Central memory CD8-positive, alpha-beta T cell (primary cell): ENCODE results near the gene ZNF841.

Source experiments
- ATAC-seq: fragments of 150-1000 bp; cut with Tn5 transposase; replicated peaks from 2 replicates; pipeline ENCODE4 v1.10.0; 2022; ENCODE audit warnings: mild to moderate bottlenecking, moderate FRiP score, moderate number of reproducible peaks; ENCODE audit not compliant: poor library complexity, severe bottlenecking; ENCODE audit errors: extremely low read depth
- DNase-seq, 2 donors: peaks; one replicate each; pipeline ENCODE4 v3.0.0; 2021; ENCODE audit warnings: low spot score in 2 of 2
- H3K27ac Mint-ChIP-seq: one replicate; pipeline ENCODE4 v1.8.0; 2022; ENCODE audit warnings: low read depth, mild to moderate bottlenecking, moderate library complexity, mixed read lengths
- H3K27me3 Mint-ChIP-seq: one replicate; pipeline ENCODE4 v1.8.0; 2022; ENCODE audit warnings: mixed read lengths
- H3K36me3 Mint-ChIP-seq: one replicate; pipeline ENCODE4 v1.8.0; 2022; ENCODE audit warnings: mild to moderate bottlenecking, moderate library complexity, mixed read lengths; ENCODE audit not compliant: insufficient read depth
- H3K4me1 Mint-ChIP-seq: one replicate; pipeline ENCODE4 v1.8.0; 2022; ENCODE audit warnings: mixed read lengths
- H3K4me3 Mint-ChIP-seq: one replicate; pipeline ENCODE4 v1.8.0; 2022; ENCODE audit warnings: mild to moderate bottlenecking, moderate library complexity, mixed read lengths
- H3K9me3 Mint-ChIP-seq: one replicate; pipeline ENCODE4 v1.8.0; 2022; ENCODE audit warnings: mixed read lengths

Gene ZNF841

GRCh38 chr19:52095172-52096014 is at the start of gene ZNF841:
ZNF841 (minus strand) TSS chr19:52095765; CDS start chr19:52084801, 10,964 bp downstream.
- no peaks in the 10 kb centered on the region for H3K27me3 Mint-ChIP-seq
- H3K4me3 Mint-ChIP-seq, result peak within 1 kb of the TSS; percentile 95
- H3K36me3 Mint-ChIP-seq, result peaks cover 20% of the 10 kb centered on the region
- H3K4me1 Mint-ChIP-seq, result peaks cover 43% of the 10 kb centered on the region
- DNase-seq, result peak; percentile 70 to 74
- peak; percentile 98 for ATAC-seq
- H3K9me3 Mint-ChIP-seq, result peaks cover 18% of the 10 kb centered on the region
- H3K27ac Mint-ChIP-seq, result peak within 1 kb of the TSS; percentile 97

GRCh38 chr19:52142001-52142595 is 46.5 kb upstream of the ZNF841 start:
- DNase-seq, result no peak
- Mint-ChIP-seq H3K36me3 (peaks cover 9% of the 10 kb centered on the region), H3K27ac (no peak overlapping the region), H3K27me3 (no peaks in the 10 kb centered on the region), H3K4me1 (peaks cover 25% of the 10 kb centered on the region), H3K9me3 (no peaks in the 10 kb centered on the region), H3K4me3 (no peak overlapping the region)
- no peak for ATAC-seq

- Mint-ChIP-seq H3K4me3 (no peak overlapping the region), H3K36me3 (peaks cover 10% of the 10 kb centered on the region), H3K9me3 (no peaks in the 10 kb centered on the region), H3K27me3 (no peaks in the 10 kb centered on the region), H3K27ac (no peak overlapping the region), H3K4me1 (peaks cover 25% of the 10 kb centered on the region)
- ATAC-seq, result no peak
- no peak for DNase-seq
Observed at GRCh38 chr19:52141203-52141602, 45.6 kb upstream of the ZNF841 start.

GRCh38 chr19:52140032-52140710 is 44.6 kb upstream of the ZNF841 start:
- H3K4me1 Mint-ChIP-seq, result peaks cover 29% of the 10 kb centered on the region
- H3K9me3 Mint-ChIP-seq, result no peaks in the 10 kb centered on the region
- ATAC-seq (peak; percentile 91), DNase-seq (no peak)
- H3K27me3 Mint-ChIP-seq, result no peaks in the 10 kb centered on the region
- H3K36me3 Mint-ChIP-seq, result peaks cover 10% of the 10 kb centered on the region
- peak overlapping the region; percentile 99 for H3K27ac Mint-ChIP-seq
- peak overlapping the region; percentile 88 for H3K4me3 Mint-ChIP-seq

- H3K27ac Mint-ChIP-seq, result peak within 1 kb of the TSS; percentile 99
Observed at GRCh38 chr19:52139252-52140031, 43.9 kb upstream of the ZNF841 start, which contains the start of gene ZNF616. ZNF616 (minus strand) TSS chr19:52139938; CDS start chr19:52130512, 9,426 bp downstream.

GRCh38 chr19:52138983-52139251 is 43.4 kb upstream of the ZNF841 start:
- peak overlapping the region; percentile 88 for H3K4me3 Mint-ChIP-seq
- H3K4me1 Mint-ChIP-seq, result peaks cover 32% of the 10 kb centered on the region
- H3K27me3 Mint-ChIP-seq, result no peaks in the 10 kb centered on the region
- peak overlapping the region; percentile 99 for H3K27ac Mint-ChIP-seq
- peaks cover 10% of the 10 kb centered on the region for H3K36me3 Mint-ChIP-seq
- ATAC-seq, result no peak
- DNase-seq, result no peak
- H3K9me3 Mint-ChIP-seq, result no peaks in the 10 kb centered on the region

More at GRCh38 chr19:52139252-52140031, 43.9 kb upstream of the ZNF841 start, which contains the start of gene ZNF616:
- Mint-ChIP-seq H3K4me3 (peak within 1 kb of the TSS; percentile 88), H3K4me1 (peaks cover 32% of the 10 kb centered on the region), H3K36me3 (peaks cover 10% of the 10 kb centered on the region), H3K27me3 (no peaks in the 10 kb centered on the region), H3K9me3 (no peaks in the 10 kb centered on the region)
- peak; percentile 96 for DNase-seq
- peak; percentile 83 for ATAC-seq

GRCh38 chr19:52138278-52138982 is 42.9 kb upstream of the ZNF841 start:
- Mint-ChIP-seq H3K27ac (peak overlapping the region; percentile 99), H3K27me3 (no peaks in the 10 kb centered on the region), H3K9me3 (no peaks in the 10 kb centered on the region), H3K36me3 (peaks cover 10% of the 10 kb centered on the region), H3K4me3 (peak overlapping the region; percentile 88), H3K4me1 (peaks cover 32% of the 10 kb centered on the region)
- DNase-seq (no peak), ATAC-seq (no peak)

- ATAC-seq (no peak), DNase-seq (no peak)
- Mint-ChIP-seq H3K9me3 (peaks cover 38% of the 10 kb centered on the region), H3K27me3 (no peaks in the 10 kb centered on the region), H3K27ac (no peak overlapping the region), H3K4me3 (no peak overlapping the region), H3K4me1 (no peaks in the 10 kb centered on the region), H3K36me3 (peaks cover 35% of the 10 kb centered on the region)
Observed at GRCh38 chr19:52120286-52120685, 24.7 kb upstream of the ZNF841 start.

- Mint-ChIP-seq H3K4me3 (no peak overlapping the region), H3K9me3 (peaks cover 43% of the 10 kb centered on the region), H3K36me3 (peaks cover 12% of the 10 kb centered on the region), H3K27me3 (no peaks in the 10 kb centered on the region), H3K4me1 (no peaks in the 10 kb centered on the region), H3K27ac (no peak overlapping the region)
- DNase-seq (no peak), ATAC-seq (no peak)
Observed at GRCh38 chr19:52115526-52116053, 20.0 kb upstream of the ZNF841 start.

- H3K36me3 Mint-ChIP-seq, result peaks cover 4% of the 10 kb centered on the region
- H3K27ac Mint-ChIP-seq, result no peak overlapping the region
- no peaks in the 10 kb centered on the region for H3K4me1 Mint-ChIP-seq
- no peaks in the 10 kb centered on the region for H3K27me3 Mint-ChIP-seq
- no peak overlapping the region for H3K4me3 Mint-ChIP-seq
- H3K9me3 Mint-ChIP-seq, result peaks cover 38% of the 10 kb centered on the region
- ATAC-seq, result no peak
- DNase-seq, result no peak
Observed at GRCh38 chr19:52114691-52115090, 19.1 kb upstream of the ZNF841 start.

GRCh38 chr19:52112624-52113023 is 17.1 kb upstream of the ZNF841 start:
- Mint-ChIP-seq H3K9me3 (peaks cover 33% of the 10 kb centered on the region), H3K4me1 (no peaks in the 10 kb centered on the region), H3K4me3 (no peak overlapping the region), H3K36me3 (no peaks in the 10 kb centered on the region), H3K27ac (no peak overlapping the region), H3K27me3 (no peaks in the 10 kb centered on the region)
- DNase-seq (no peak), ATAC-seq (no peak)
